Peyer's patch (tissue), 4 donors: ENCODE data around the gene LMO7.

Experiments used
- POLR2A ChIP-seq, 2 donors: fragments of 450-650 bp; IDR thresholded peaks; one replicate each; pipeline ENCODE4 v1.5.1; 2017; ENCODE audit warnings: antibody characterized with exemption in 2 of 2, mild to moderate bottlenecking in 2 of 2, moderate library complexity in 2 of 2
- TF ChIP-seq, protein P1 (sequence below), 6 experiments: fragments of 450-650 bp in 4 of 6; fragments of 200-600 bp in 2 of 6; sonication (generic) in 1 of 6; IDR thresholded peaks; one replicate each; pipeline ENCODE4 v1.5.1; 2017 to 2019; ENCODE audit warnings: antibody characterized with exemption in 6 of 6, mild to moderate bottlenecking in 3 of 6, moderate library complexity in 1 of 6

DNA sequence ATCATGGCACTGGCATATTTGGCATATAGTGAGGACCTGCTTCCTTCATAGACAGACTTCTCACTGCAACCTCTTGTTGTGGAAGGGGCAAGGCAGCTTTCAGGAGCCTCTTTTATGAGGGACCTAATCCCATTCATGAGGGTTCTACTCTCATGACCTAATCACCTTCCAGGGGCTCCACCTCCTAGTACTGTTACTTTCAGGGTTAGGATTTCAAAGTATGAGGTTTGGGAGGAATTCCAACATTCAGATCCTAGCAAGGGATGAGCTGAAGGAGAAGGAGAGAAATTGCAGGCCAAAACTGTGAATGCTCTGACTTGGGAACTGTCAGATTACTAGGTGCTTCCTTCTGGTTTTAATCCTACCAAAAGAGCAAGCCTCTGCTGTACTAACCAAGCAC, 87.8 kb downstream of the LMO7 start:
- TF ChIP-seq, protein P1, sequence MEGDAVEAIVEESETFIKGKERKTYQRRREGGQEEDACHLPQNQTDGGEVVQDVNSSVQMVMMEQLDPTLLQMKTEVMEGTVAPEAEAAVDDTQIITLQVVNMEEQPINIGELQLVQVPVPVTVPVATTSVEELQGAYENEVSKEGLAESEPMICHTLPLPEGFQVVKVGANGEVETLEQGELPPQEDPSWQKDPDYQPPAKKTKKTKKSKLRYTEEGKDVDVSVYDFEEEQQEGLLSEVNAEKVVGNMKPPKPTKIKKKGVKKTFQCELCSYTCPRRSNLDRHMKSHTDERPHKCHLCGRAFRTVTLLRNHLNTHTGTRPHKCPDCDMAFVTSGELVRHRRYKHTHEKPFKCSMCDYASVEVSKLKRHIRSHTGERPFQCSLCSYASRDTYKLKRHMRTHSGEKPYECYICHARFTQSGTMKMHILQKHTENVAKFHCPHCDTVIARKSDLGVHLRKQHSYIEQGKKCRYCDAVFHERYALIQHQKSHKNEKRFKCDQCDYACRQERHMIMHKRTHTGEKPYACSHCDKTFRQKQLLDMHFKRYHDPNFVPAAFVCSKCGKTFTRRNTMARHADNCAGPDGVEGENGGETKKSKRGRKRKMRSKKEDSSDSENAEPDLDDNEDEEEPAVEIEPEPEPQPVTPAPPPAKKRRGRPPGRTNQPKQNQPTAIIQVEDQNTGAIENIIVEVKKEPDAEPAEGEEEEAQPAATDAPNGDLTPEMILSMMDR (IDR thresholded peaks at IDR 0.05): no peak
- TF ChIP-seq POLR2A (IDR thresholded peaks at IDR 0.05): no peak
